ENCODE data around the gene DRG1. TPM values are rescaled to one million over a fixed set of nuclear protein-coding genes. Genes with fewer than 3 reads are reported as not detected.

Gene DRG1
- total RNA-seq, 4 donors from 2014 or later = 57.7 to 67.6 (median 66.3) TPM

- no peak overlapping the region for H3K27ac ChIP-seq
- no peak overlapping the region for H3K4me3 ChIP-seq (replicated peaks in 1 of 3)
- H3K36me3 ChIP-seq = peaks cover 71 to 72% of the 10 kb centered on the region in 2 donors
- no peaks in the 10 kb centered on the region for H3K4me1 ChIP-seq
- no peak for DNase-seq
- no peak for TF ChIP-seq POLR2A (IDR thresholded peaks at IDR 0.05)
- TF ChIP-seq, protein P1, sequence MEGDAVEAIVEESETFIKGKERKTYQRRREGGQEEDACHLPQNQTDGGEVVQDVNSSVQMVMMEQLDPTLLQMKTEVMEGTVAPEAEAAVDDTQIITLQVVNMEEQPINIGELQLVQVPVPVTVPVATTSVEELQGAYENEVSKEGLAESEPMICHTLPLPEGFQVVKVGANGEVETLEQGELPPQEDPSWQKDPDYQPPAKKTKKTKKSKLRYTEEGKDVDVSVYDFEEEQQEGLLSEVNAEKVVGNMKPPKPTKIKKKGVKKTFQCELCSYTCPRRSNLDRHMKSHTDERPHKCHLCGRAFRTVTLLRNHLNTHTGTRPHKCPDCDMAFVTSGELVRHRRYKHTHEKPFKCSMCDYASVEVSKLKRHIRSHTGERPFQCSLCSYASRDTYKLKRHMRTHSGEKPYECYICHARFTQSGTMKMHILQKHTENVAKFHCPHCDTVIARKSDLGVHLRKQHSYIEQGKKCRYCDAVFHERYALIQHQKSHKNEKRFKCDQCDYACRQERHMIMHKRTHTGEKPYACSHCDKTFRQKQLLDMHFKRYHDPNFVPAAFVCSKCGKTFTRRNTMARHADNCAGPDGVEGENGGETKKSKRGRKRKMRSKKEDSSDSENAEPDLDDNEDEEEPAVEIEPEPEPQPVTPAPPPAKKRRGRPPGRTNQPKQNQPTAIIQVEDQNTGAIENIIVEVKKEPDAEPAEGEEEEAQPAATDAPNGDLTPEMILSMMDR (IDR thresholded peaks at IDR 0.05) = no peak
- intact Hi-C loops (cut with DNase I) = loop anchor here (10.0 kb wide), 1 partner anchor 183 kb away; no protein-coding TSS in a partner anchor
- WGBS, 2 donors = 90 to 95% methylated on average over 5 of the region's 5 CpGs
- H3K27me3 ChIP-seq = no peaks in the 10 kb centered on the region
- no peaks in the 10 kb centered on the region for H3K9me3 ChIP-seq
These were observed 42.2 kb downstream of the DRG1 start for GRCh38 chr22:31441652-31442051.

GRCh38 chr22:31442768-31443489 lies 43.5 kb downstream of the DRG1 start:
- Histone ChIP-seq H3K27me3 (no peaks in the 10 kb centered on the region), H3K27ac (no peak overlapping the region), H3K4me3 (replicated peaks in 1 of 3) (no peak overlapping the region), H3K9me3 (no peaks in the 10 kb centered on the region), H3K36me3 (peaks cover 59 to 62% of the 10 kb centered on the region in 2 donors), H3K4me1 (no peaks in the 10 kb centered on the region)
- no peak for DNase-seq
- no peak for TF ChIP-seq POLR2A (IDR thresholded peaks at IDR 0.05)
- intact Hi-C loops (cut with DNase I) = loop anchor here (10.0 kb wide), 1 partner anchor 182 kb away; no protein-coding TSS in a partner anchor
- 91 to 94% methylated on average over 5 of the region's 5 CpGs for WGBS, 2 donors

DNA sequence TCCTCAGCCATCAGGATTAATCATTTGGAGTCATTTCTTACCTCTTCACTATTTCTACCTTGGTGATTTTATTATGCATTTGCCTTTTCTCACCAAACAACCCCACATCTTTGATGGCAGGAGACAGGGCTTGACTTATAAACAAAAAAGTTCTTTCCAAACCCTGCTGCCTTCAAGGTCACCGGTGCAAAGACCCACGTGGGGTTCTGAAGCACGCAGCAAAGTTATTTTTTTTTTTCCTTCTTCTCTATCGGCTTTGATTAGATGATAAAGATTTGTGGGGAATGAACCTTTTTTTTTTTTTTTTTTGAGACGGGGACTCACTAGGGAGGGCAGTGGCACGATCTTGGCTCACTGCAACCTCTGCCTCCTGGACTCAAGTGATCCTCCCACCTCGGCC lies 44.1 kb downstream of the DRG1 start:
- Histone ChIP-seq H3K27ac (no peak overlapping the region), H3K4me1 (no peaks in the 10 kb centered on the region), H3K27me3 (no peaks in the 10 kb centered on the region), H3K9me3 (no peaks in the 10 kb centered on the region), H3K4me3 (replicated peaks in 1 of 3) (no peak overlapping the region), H3K36me3 (peaks cover 55 to 57% of the 10 kb centered on the region in 2 donors)
- WGBS, 2 donors = 89 to 93% methylated on average over 7 of the region's 7 CpGs
- TF ChIP-seq, protein P1 (IDR thresholded peaks at IDR 0.05) = no peak
- TF ChIP-seq POLR2A (IDR thresholded peaks at IDR 0.05) = no peak
- DNase-seq = no peak
- intact Hi-C loops (cut with DNase I) = loop anchor here (10.0 kb wide), 1 partner anchor 181 kb away; no protein-coding TSS in a partner anchor

- Histone ChIP-seq H3K27ac (no peak overlapping the region), H3K27me3 (no peaks in the 10 kb centered on the region), H3K4me3 (replicated peaks in 1 of 3) (no peak overlapping the region), H3K9me3 (no peaks in the 10 kb centered on the region), H3K36me3 (peaks cover 36 to 37% of the 10 kb centered on the region in 2 donors), H3K4me1 (no peaks in the 10 kb centered on the region)
- TF ChIP-seq, protein P1 (IDR thresholded peaks at IDR 0.05) = no peak
- no peak for TF ChIP-seq POLR2A (IDR thresholded peaks at IDR 0.05)
- DNase-seq = no peak
- intact Hi-C loops (cut with DNase I) = loop anchor here (10.0 kb wide), 1 partner anchor 179 kb away; no protein-coding TSS in a partner anchor
- WGBS, 2 donors = 90 to 92% methylated on average over 3 of the region's 3 CpGs
These were observed 46.2 kb downstream of the DRG1 start for GRCh38 chr22:31445642-31446041.

DNA sequence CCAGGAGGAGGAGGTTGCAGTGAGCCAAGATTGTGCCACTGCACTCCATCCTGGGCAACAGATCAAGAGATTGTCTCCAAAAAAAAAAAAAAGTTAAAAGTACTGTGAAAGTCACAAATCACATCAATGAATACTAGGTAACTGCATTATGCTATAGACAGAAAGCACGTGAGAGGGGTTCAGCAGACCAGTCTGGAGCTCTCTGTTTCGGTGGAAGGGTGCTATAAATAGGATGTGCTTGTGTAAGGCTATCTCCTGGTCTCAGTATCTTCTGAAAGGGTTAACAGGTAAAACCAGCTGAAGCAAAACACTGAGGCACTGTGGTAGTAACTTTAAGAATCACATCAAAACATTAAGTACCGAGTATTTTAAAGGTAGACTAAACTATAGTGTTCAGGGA lies 46.8 kb downstream of the DRG1 start:
- Histone ChIP-seq H3K4me1 (no peaks in the 10 kb centered on the region), H3K27me3 (no peaks in the 10 kb centered on the region), H3K9me3 (no peaks in the 10 kb centered on the region), H3K36me3 (peaks cover 31% of the 10 kb centered on the region in 2 donors), H3K4me3 (replicated peaks in 1 of 3) (no peak overlapping the region), H3K27ac (no peak overlapping the region)
- TF ChIP-seq, protein P1 (IDR thresholded peaks at IDR 0.05) = no peak
- TF ChIP-seq POLR2A (IDR thresholded peaks at IDR 0.05) = no peak
- no peak for DNase-seq
- 63 to 89% methylated on average over 3 of the region's 3 CpGs for WGBS, 2 donors
- intact Hi-C loops (cut with DNase I) = loop anchor here (10.0 kb wide), 1 partner anchor 179 kb away; no protein-coding TSS in a partner anchor
